ENCODE measurements around the gene JADE3.
A peak's percentile ranks its signal among the peaks of the same experiment; 100 is the strongest.

Gene JADE3

DNA sequence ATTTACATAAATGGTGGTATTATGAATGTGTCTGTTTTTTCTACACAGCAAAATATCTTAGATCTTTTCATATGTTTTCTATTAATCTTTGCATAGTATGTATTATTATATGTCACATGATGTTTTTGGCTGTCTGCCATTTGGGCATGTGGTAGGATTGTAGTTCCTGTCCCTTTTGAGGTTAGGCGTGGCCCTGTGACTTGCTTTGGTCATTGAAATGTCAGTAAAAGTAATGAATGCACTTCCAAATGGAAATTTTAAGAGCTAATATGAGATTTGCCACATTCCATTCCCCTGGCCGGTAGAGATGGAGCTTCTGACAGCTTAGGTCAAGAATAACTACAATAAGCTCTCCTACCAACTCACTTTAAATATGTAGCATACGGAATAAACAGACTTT lies 45.1 kb downstream of the JADE3 start:
- Histone ChIP-seq H3K27me3 (ENCODE audit: insufficient read depth, poor library complexity, severe bottlenecking) (no peaks in the 10 kb centered on the region), H3K4me3 (replicated peaks; ENCODE audit: insufficient read depth, low read length) (no peak overlapping the region), H3K27ac (replicated peaks) (no peak overlapping the region)
- DNase-seq (ENCODE audit: low read depth in 1 of 2, low spot score in 1 of 2): no peak
- TF ChIP-seq SPI1 (IDR thresholded peaks at IDR 0.05; ENCODE audit: borderline replicate concordance, low read depth): no peak
- TF ChIP-seq CTCF (IDR thresholded peaks at IDR 0.05; ENCODE audit: insufficient read depth, low read length): no peak
- no peak for TF ChIP-seq GABPA (IDR thresholded peaks at IDR 0.05; ENCODE audit: low read depth)
- TF ChIP-seq POLR2AphosphoS5 (IDR thresholded peaks at IDR 0.05; ENCODE audit: low read depth): no peak
- TF ChIP-seq, protein P1, sequence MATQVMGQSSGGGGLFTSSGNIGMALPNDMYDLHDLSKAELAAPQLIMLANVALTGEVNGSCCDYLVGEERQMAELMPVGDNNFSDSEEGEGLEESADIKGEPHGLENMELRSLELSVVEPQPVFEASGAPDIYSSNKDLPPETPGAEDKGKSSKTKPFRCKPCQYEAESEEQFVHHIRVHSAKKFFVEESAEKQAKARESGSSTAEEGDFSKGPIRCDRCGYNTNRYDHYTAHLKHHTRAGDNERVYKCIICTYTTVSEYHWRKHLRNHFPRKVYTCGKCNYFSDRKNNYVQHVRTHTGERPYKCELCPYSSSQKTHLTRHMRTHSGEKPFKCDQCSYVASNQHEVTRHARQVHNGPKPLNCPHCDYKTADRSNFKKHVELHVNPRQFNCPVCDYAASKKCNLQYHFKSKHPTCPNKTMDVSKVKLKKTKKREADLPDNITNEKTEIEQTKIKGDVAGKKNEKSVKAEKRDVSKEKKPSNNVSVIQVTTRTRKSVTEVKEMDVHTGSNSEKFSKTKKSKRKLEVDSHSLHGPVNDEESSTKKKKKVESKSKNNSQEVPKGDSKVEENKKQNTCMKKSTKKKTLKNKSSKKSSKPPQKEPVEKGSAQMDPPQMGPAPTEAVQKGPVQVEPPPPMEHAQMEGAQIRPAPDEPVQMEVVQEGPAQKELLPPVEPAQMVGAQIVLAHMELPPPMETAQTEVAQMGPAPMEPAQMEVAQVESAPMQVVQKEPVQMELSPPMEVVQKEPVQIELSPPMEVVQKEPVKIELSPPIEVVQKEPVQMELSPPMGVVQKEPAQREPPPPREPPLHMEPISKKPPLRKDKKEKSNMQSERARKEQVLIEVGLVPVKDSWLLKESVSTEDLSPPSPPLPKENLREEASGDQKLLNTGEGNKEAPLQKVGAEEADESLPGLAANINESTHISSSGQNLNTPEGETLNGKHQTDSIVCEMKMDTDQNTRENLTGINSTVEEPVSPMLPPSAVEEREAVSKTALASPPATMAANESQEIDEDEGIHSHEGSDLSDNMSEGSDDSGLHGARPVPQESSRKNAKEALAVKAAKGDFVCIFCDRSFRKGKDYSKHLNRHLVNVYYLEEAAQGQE (IDR thresholded peaks at IDR 0.05; ENCODE audit: insufficient replicate concordance, low read depth): no peak

- Histone ChIP-seq H3K27ac (replicated peaks) (no peak overlapping the region), H3K4me3 (replicated peaks; ENCODE audit: insufficient read depth, low read length) (no peak overlapping the region), H3K27me3 (ENCODE audit: insufficient read depth, poor library complexity, severe bottlenecking) (no peaks in the 10 kb centered on the region)
- no peak for TF ChIP-seq CTCF (IDR thresholded peaks at IDR 0.05; ENCODE audit: insufficient read depth, low read length)
- no peak for TF ChIP-seq SPI1 (IDR thresholded peaks at IDR 0.05; ENCODE audit: borderline replicate concordance, low read depth)
- TF ChIP-seq GABPA (IDR thresholded peaks at IDR 0.05; ENCODE audit: low read depth): no peak
- TF ChIP-seq, protein P1 (IDR thresholded peaks at IDR 0.05; ENCODE audit: insufficient replicate concordance, low read depth): no peak
- no peak for TF ChIP-seq POLR2AphosphoS5 (IDR thresholded peaks at IDR 0.05; ENCODE audit: low read depth)
- peak in 1 of 2 experiments; percentile 32 for DNase-seq (ENCODE audit: low read depth in 1 of 2, low spot score in 1 of 2)
Observed at GRCh38 chrX:46959101-46959500, 46.9 kb downstream of the JADE3 start.

- TF ChIP-seq CTCF (IDR thresholded peaks at IDR 0.05; ENCODE audit: insufficient read depth, low read length) (no peak), POLR2AphosphoS5 (IDR thresholded peaks at IDR 0.05; ENCODE audit: low read depth) (no peak), GABPA (IDR thresholded peaks at IDR 0.05; ENCODE audit: low read depth) (no peak), SPI1 (IDR thresholded peaks at IDR 0.05; ENCODE audit: borderline replicate concordance, low read depth) (no peak)
- TF ChIP-seq, protein P1 (IDR thresholded peaks at IDR 0.05; ENCODE audit: insufficient replicate concordance, low read depth): no peak
- no peaks in the 10 kb centered on the region for H3K27me3 ChIP-seq (ENCODE audit: insufficient read depth, poor library complexity, severe bottlenecking)
- no peak for DNase-seq (ENCODE audit: low read depth in 1 of 2, low spot score in 1 of 2)
- no peak overlapping the region for H3K4me3 ChIP-seq (replicated peaks; ENCODE audit: insufficient read depth, low read length)
- H3K27ac ChIP-seq (replicated peaks): no peak overlapping the region
Observed at GRCh38 chrX:46959985-46960700, 47.9 kb downstream of the JADE3 start.
